ENCODE measurements around the gene CASP10. TPM values are rescaled to one million over a fixed set of nuclear protein-coding genes. Genes with fewer than 3 reads are reported as not detected.

The CASP10 gene
- total RNA-seq, 1 donor from 2014 or later: 26.7 TPM

DNA sequence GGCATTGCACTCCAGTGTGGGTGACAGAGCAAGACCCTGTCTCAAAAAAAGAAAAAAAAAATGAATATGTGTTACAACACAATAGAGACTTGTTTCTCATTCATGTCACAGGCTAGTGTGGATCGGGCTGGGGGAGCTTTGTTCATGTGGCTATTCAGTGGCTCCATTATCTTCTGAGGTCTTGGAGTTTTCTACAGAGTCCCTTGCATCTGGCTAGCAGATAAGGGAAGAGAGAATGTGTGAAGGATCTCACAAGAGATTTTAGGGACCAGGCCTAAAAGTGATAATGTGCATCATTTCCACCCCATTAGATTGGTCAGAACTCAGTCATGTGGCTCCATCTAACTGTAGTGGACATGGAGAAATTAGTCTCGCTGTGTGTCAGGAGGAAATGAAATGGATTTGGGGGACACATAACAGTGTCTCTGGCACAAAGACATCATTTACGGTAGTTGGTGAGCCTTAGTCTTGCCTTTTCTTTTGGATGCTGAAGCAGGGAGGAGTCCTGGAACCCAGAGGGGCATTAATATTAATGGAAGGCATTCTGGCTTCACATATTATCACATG lies 32.4 kb upstream of the CASP10 start:
- Histone ChIP-seq H3K27ac (peak overlapping the region; percentile 76), H3K9me3 (no peaks in the 10 kb centered on the region), H3K4me1 (peaks cover 68% of the 10 kb centered on the region), H3K36me3 (peaks cover 96% of the 10 kb centered on the region), H3K27me3 (ENCODE audit: low read depth) (no peaks in the 10 kb centered on the region), H3K4me3 (no peak overlapping the region)
- DNase-seq (no peak), ATAC-seq (no peak)
- intact Hi-C loops (cut with DNase I): no loop called here
- TF ChIP-seq, protein P1, sequence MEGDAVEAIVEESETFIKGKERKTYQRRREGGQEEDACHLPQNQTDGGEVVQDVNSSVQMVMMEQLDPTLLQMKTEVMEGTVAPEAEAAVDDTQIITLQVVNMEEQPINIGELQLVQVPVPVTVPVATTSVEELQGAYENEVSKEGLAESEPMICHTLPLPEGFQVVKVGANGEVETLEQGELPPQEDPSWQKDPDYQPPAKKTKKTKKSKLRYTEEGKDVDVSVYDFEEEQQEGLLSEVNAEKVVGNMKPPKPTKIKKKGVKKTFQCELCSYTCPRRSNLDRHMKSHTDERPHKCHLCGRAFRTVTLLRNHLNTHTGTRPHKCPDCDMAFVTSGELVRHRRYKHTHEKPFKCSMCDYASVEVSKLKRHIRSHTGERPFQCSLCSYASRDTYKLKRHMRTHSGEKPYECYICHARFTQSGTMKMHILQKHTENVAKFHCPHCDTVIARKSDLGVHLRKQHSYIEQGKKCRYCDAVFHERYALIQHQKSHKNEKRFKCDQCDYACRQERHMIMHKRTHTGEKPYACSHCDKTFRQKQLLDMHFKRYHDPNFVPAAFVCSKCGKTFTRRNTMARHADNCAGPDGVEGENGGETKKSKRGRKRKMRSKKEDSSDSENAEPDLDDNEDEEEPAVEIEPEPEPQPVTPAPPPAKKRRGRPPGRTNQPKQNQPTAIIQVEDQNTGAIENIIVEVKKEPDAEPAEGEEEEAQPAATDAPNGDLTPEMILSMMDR (IDR thresholded peaks at IDR 0.05): no peak

DNA sequence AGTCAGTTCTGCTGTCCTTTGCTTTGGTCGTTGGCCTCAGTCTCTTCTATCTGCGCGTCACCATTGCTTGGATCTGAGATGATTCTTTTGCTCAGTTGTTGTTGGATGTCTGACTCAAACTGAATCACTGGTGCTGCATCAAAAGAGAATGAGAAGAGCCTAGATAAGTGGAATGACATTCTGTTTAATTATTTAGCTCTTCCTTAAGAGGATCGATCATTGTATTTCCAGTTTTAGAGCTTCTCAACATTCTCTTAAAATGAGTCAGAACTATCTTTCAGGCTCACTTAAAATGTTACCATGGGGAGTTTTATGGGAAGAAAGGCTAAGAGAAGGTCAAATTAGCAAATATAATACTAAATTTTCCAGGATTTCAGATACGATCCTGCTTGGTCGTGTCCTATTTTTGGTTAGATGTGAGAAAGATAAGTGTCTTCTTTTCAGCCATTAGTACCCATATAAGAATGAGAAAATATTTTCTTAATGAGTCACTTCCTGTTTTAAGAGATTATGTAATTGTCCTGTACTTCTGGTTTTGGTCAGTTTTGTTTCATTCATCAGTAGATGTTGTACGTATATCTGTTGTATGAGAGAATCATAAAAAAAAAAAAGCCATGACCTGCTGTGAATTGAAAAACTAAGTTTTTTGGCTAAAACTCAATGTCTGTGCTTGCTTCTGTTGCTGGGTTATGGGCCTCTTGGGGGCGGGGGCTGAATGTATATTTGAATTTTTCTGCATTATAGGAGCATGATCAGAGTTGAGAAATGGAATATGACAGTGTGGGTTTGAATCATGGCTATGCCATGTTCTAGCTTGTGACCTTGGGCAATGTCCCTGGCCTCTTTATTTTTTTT lies 31.6 kb upstream of the CASP10 start:
- Histone ChIP-seq H3K4me1 (peaks cover 76% of the 10 kb centered on the region), H3K27ac (peak overlapping the region; percentile 76)

DNA sequence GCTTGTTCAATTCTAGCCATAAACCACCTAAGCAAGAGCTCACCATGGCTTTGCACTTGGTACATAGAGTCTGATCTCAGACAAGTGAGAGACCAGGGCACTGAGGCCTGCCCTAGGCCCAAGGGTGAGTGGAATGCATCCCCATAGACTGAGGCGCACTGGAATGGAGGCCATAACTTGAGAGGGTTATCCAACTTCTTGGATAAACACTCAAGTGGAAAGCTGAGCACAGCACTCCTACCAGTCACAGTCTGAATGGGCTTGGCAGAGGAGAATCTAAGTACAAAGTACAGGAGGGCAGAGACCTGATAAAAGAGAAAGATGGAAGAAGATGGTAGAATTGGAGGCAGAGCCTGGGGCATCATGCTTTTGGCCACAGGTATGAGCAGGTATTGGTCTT lies 30.4 kb upstream of the CASP10 start:
- TF ChIP-seq, protein P1 (IDR thresholded peaks at IDR 0.05): no peak
- H3K36me3 ChIP-seq: peaks cover 96% of the 10 kb centered on the region
- intact Hi-C loops (cut with DNase I): no loop called here
- H3K4me1 ChIP-seq: peaks cover 86% of the 10 kb centered on the region
- H3K27ac ChIP-seq: peak overlapping the region; percentile 76
- H3K9me3 ChIP-seq: no peaks in the 10 kb centered on the region
- DNase-seq (no peak), ATAC-seq (peak; percentile 77 to 78)
- no peak overlapping the region for H3K4me3 ChIP-seq
- H3K27me3 ChIP-seq (ENCODE audit: low read depth): no peaks in the 10 kb centered on the region

More for the DNA sequence above, 31.6 kb upstream of the CASP10 start:
- TF ChIP-seq, protein P1 (IDR thresholded peaks at IDR 0.05): no peak
- DNase-seq (no peak), ATAC-seq (peak; percentile 61 to 64)
- H3K4me3 ChIP-seq: no peak overlapping the region
- no peaks in the 10 kb centered on the region for H3K27me3 ChIP-seq (ENCODE audit: low read depth)
- peaks cover 96% of the 10 kb centered on the region for H3K36me3 ChIP-seq
- intact Hi-C loops (cut with DNase I): no loop called here
- H3K9me3 ChIP-seq: no peaks in the 10 kb centered on the region

DNA sequence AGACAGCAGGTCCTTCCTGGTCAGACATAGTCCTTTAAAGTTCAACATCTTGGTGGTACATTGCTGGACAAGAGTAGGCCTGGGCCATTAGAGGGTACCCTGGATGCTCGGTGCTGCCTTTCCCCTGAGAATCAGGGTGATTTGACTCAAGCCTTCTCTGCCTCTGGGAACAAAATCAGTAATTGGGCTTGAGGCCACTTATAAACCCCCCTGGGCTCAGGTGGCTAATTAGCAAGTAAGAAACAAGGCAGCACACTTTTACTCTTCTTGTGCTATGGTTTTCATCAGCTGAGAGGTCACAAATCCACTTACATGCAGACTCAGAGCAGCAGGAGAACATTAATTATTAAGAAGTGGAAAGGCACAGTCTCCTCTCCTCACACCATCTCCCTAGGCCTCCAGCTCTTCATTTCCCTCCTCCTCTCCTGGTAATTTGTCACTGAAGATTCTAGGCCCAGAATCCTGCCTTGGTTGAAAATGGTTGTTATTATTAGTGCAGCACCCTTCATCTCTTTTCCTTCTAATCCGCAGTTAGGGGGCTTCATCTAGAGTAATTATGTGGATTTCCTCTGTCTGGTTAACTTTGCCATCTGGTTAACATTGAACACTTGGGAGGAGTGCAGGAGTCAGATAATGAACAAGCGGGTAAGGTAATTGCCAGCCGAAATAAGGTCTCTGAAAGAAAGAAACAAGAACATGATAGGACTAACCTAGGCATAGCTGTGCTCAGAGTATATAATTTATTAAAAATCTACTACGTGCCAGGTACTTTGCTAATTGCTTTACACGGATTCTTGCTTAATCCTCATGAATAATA lies 29.7 kb upstream of the CASP10 start:
- TF ChIP-seq, protein P1 (IDR thresholded peaks at IDR 0.05): no peak
- intact Hi-C loops (cut with DNase I): no loop called here
- peaks cover 86% of the 10 kb centered on the region for H3K4me1 ChIP-seq
- no peak for ATAC-seq
- DNase-seq: no peak
- no peaks in the 10 kb centered on the region for H3K9me3 ChIP-seq
- peaks cover 93% of the 10 kb centered on the region for H3K36me3 ChIP-seq
- peak overlapping the region; percentile 76 for H3K27ac ChIP-seq
- H3K4me3 ChIP-seq: no peak overlapping the region
- no peaks in the 10 kb centered on the region for H3K27me3 ChIP-seq (ENCODE audit: low read depth)

DNA sequence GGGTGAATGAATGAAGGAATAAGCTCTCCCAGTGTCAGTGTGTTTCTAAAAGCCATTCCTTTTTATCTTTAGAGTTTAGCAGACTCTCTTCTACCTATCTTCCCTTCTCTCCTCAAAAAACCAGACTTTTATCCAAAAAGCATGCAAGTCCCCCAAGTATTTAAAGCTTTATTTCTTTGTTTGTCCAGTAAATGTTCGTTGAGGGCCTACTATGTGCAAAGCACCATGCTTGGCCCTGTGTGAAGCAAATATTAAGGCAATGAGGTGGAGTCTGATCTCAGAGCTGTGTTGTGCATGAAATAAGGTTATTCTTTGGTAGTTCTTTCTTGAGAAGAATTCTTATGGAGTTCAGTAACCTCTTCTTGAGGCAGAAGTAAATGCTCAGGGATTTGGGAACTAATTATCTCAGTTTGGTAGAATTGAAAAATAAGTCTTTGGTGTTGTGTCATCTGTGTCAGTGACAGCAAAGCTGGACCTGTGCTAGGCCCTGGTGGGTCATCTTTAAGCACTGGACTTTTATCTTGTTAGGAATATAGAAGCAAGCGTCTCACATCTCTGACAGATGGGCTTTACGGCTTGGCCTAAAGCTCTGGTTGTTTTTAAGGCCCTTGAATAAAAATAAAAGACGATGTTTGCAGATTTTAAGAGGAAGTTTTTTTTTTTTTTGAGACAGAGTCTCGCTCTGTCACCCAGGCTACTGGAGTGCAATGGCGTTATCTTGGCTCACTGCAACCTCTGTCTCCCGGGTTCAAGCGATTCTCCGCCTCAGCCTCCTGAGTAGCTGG lies 28.1 kb upstream of the CASP10 start:
- ATAC-seq (no peak), DNase-seq (no peak)
- peaks cover 92% of the 10 kb centered on the region for H3K36me3 ChIP-seq
- intact Hi-C loops (cut with DNase I): no loop called here
- TF ChIP-seq, protein P1 (IDR thresholded peaks at IDR 0.05): no peak
- H3K4me1 ChIP-seq: peaks cover 81% of the 10 kb centered on the region
- H3K4me3 ChIP-seq: no peak overlapping the region
- H3K9me3 ChIP-seq: no peaks in the 10 kb centered on the region
- no peaks in the 10 kb centered on the region for H3K27me3 ChIP-seq (ENCODE audit: low read depth)
- peak overlapping the region; percentile 39 for H3K27ac ChIP-seq
